HCT116 (cell line): ENCODE results near the gene ERG. TPM values are rescaled to one million over a fixed set of nuclear protein-coding genes. Genes with fewer than 3 reads are reported as not detected.

Experiments
- ATAC-seq: fragments of 200-7000 bp; cut with Tn5 transposase; 2 replicates; pipeline ENCODE4 v1.9.1; 2020; ENCODE audit warnings: mild to moderate bottlenecking, moderate library complexity
- BruUV-seq: library from RNA; stranded (reverse); fragments of 400-500 nt; replicated peaks from 2 replicates; lab custom pipeline; 2021; lab: Mats Ljungman, UMichigan
- CTCF ChIA-PET: fragments of 300-600 bp; sonication (Branson Sonifier 250); formaldehyde crosslinking; loops from one replicate; lab custom pipeline; 2021; ENCODE audit warnings: antibody characterized with exemption; lab: Charles Lee
- POLR2A ChIA-PET: fragments of 300-600, 350-600 bp; sonication (Branson Sonifier 250); formaldehyde crosslinking; loops from one replicate; lab custom pipeline; 2021; ENCODE audit warnings: antibody characterized with exemption; lab: Charles Lee
- RAD21 ChIA-PET, 2 experiments: fragments of 300-600 bp; sonication (Branson Sonifier 250); formaldehyde crosslinking; loops; one replicate each; lab custom pipeline; 2023; ENCODE audit warnings: low total read pairs in 2 of 2; ENCODE audit not compliant: uncharacterized antibody in 2 of 2, unreplicated experiment in 2 of 2, low non-redundant PET in 1 of 2; lab: Charles Lee
- DNase-seq: peaks from one replicate; pipeline ENCODE4 v3.0.0-alpha.2; 2010; ENCODE audit warnings: low read depth, low spot score
- H2AFZ ChIP-seq: fragments of 200-600 bp; shearing (Covaris generic), sonication (generic); 2 replicates; pipeline ENCODE4 v1.6.1; 2017; ENCODE audit warnings: low read depth, mixed run types, mixed read lengths, antibody characterized with exemption, low read length; ENCODE audit not compliant: poor library complexity, severe bottlenecking
- H3K27ac ChIP-seq: 2 replicates; pipeline ENCODE4 v1.5.1; 2012; ENCODE audit warnings: low read depth, low read length
- H3K27me3 ChIP-seq: fragments of 200-600 bp; sonication (generic); 2 replicates; pipeline ENCODE4 v1.6.1; 2016; ENCODE audit warnings: mixed run types, low read length, mixed read lengths; ENCODE audit not compliant: insufficient read depth
- H3K36me3 ChIP-seq, 2 experiments: fragments of 200-500 bp in 1 of 2; fragments of 200-600 bp in 1 of 2; sonication (Bioruptor generic) in 1 of 2; sonication (generic) in 1 of 2; 2 replicates each; pipeline versions ENCODE4 v1.5.1 to v1.6.1; 2014 to 2016; ENCODE audit warnings: low read length in 2 of 2, inconsistent platforms in 1 of 2, mixed read lengths in 1 of 2, mixed run types in 1 of 2; ENCODE audit not compliant: insufficient read depth in 2 of 2, control insufficient read depth in 1 of 2
- H3K4me1 ChIP-seq, 2 experiments: fragments of 200-600 bp in 1 of 2; sonication (generic) in 1 of 2; 2 replicates each; pipeline versions ENCODE4 v1.5.1 to v1.6.1; 2012 to 2017; ENCODE audit warnings: low read length in 2 of 2, inconsistent platforms in 1 of 2, mild to moderate bottlenecking in 1 of 2, mixed read lengths in 1 of 2, mixed run types in 1 of 2, moderate library complexity in 1 of 2; ENCODE audit not compliant: insufficient read depth in 2 of 2, control insufficient read depth in 1 of 2
- H3K4me2 ChIP-seq: fragments of 200-600 bp; sonication (generic); 2 replicates; pipeline ENCODE4 v1.6.1; 2017; ENCODE audit warnings: mixed run types, low read length, mixed read lengths
- H3K4me3 ChIP-seq, 2 experiments: fragments of 200-600 bp in 1 of 2; sonication (generic) in 1 of 2; replicated peaks in 1 of 2; 2 replicates each; pipeline ENCODE4 v1.5.1; 2011 to 2016; ENCODE audit warnings: low read length in 2 of 2, control low read depth in 1 of 2, low read depth in 1 of 2, mild to moderate bottlenecking in 1 of 2, mixed read lengths in 1 of 2, mixed run types in 1 of 2
- H3K79me2 ChIP-seq: fragments of 200-600 bp; sonication (generic); 2 replicates; pipeline ENCODE4 v1.6.1; 2017; ENCODE audit warnings: mild to moderate bottlenecking, mixed run types, low read length, moderate library complexity, mixed read lengths; ENCODE audit not compliant: insufficient read depth
- H3K9ac ChIP-seq: fragments of 200-600 bp; sonication (generic); 2 replicates; pipeline ENCODE4 v1.6.1; 2016; ENCODE audit warnings: low read length, mixed read lengths
- H3K9me2 ChIP-seq: fragments of 200-600 bp; sonication (generic), shearing (Covaris generic); 2 replicates; pipeline ENCODE4 v1.6.1; 2017; ENCODE audit warnings: mixed run types, mild to moderate bottlenecking, moderate library complexity; ENCODE audit not compliant: insufficient read depth
- H3K9me3 ChIP-seq, 2 experiments: fragments of 200-500 bp in 1 of 2; fragments of 200-600 bp in 1 of 2; sonication (Bioruptor generic) in 1 of 2; sonication (generic) in 1 of 2; 2 replicates each; pipeline ENCODE4 v1.6.1; 2014 to 2017; ENCODE audit warnings: low read length in 2 of 2, mixed read lengths in 2 of 2, inconsistent platforms in 1 of 2, low read depth in 1 of 2, mild to moderate bottlenecking in 1 of 2, mixed run types in 1 of 2, moderate library complexity in 1 of 2; ENCODE audit not compliant: control insufficient read depth in 1 of 2, insufficient read depth in 1 of 2
- H4K20me1 ChIP-seq: fragments of 200-600 bp; sonication (generic), shearing (Covaris generic); 2 replicates; pipeline ENCODE4 v1.6.1; 2017; ENCODE audit warnings: mixed run types, mild to moderate bottlenecking, moderate library complexity; ENCODE audit not compliant: insufficient read depth
- CBX3 ChIP-seq: IDR thresholded peaks from 2 replicates; pipeline ENCODE4 v1.6.1; 2012; ENCODE audit warnings: low read depth
- CTCF ChIP-seq, 3 experiments: fragments of 200-600 bp in 1 of 3; sonication (generic) in 1 of 3; IDR thresholded peaks in 2 of 3; conservative IDR thresholded peaks in 1 of 3; 2 replicates each; pipeline ENCODE4 v1.5.1; 2012 to 2017; ENCODE audit warnings: low read depth in 2 of 3, low read length in 2 of 3, antibody characterized with exemption in 1 of 3, borderline replicate concordance in 1 of 3, control low read depth in 1 of 3, mild to moderate bottlenecking in 1 of 3, mixed read lengths in 1 of 3, mixed run types in 1 of 3, moderate library complexity in 1 of 3; ENCODE audit not compliant: insufficient read depth in 1 of 3
- EGR1 ChIP-seq: IDR thresholded peaks from 2 replicates; pipeline ENCODE4 v1.6.1; 2012; ENCODE audit warnings: low read depth
- ELF1 ChIP-seq: IDR thresholded peaks from 2 replicates; pipeline ENCODE4 v1.6.1; 2012; ENCODE audit warnings: low read depth, borderline replicate concordance
- EZH2 ChIP-seq: fragments of 200-600 bp; sonication (generic); IDR thresholded peaks from 2 replicates; pipeline ENCODE4 v1.6.1; 2017; ENCODE audit warnings: antibody characterized with exemption, mixed run types
- EZH2phosphoT487 ChIP-seq: fragments of 200-600 bp; IDR thresholded peaks from 2 replicates; pipeline ENCODE4 v1.6.1; 2018; ENCODE audit warnings: antibody characterized with exemption, borderline replicate concordance
- FOSL1 ChIP-seq: IDR thresholded peaks from 2 replicates; pipeline ENCODE4 v1.6.1; 2012; ENCODE audit warnings: low read depth
- JUND ChIP-seq: IDR thresholded peaks from 2 replicates; pipeline ENCODE4 v1.6.1; 2012
- POLR2A ChIP-seq: IDR thresholded peaks from 2 replicates; pipeline ENCODE4 v1.7.0; 2011; ENCODE audit warnings: borderline replicate concordance; ENCODE audit not compliant: insufficient read depth, insufficient read length; ENCODE audit errors: extremely low read depth
- POLR2AphosphoS5 ChIP-seq: IDR thresholded peaks from 2 replicates; pipeline ENCODE4 v1.6.1; 2011; ENCODE audit warnings: mild to moderate bottlenecking, low read depth, low read length, moderate library complexity
- SP1 ChIP-seq: IDR thresholded peaks from 2 replicates; pipeline ENCODE4 v1.6.1; 2012; ENCODE audit warnings: low read depth
- SRF ChIP-seq: IDR thresholded peaks from 2 replicates; pipeline ENCODE4 v1.6.1; 2012; ENCODE audit warnings: low read depth
- TCF7L2 ChIP-seq: IDR thresholded peaks from 2 replicates; pipeline ENCODE4 v1.7.0; 2011; ENCODE audit warnings: borderline replicate concordance, inconsistent platforms; ENCODE audit not compliant: insufficient read depth, insufficient read length; ENCODE audit errors: extremely low read depth
- YY1 ChIP-seq: IDR thresholded peaks from 2 replicates; pipeline ENCODE4 v1.6.1; 2011; ENCODE audit warnings: low read length, low read depth, moderate library complexity, mild to moderate bottlenecking; ENCODE audit not compliant: insufficient replicate concordance; ENCODE audit errors: extremely low read depth
- ZFX ChIP-seq: fragments of 450-650 bp; IDR thresholded peaks from 2 replicates; pipeline ENCODE4 v1.6.1; 2017
- ZNF274 ChIP-seq: fragments of 200-500 bp; sonication (Bioruptor generic); IDR thresholded peaks from 2 replicates; pipeline ENCODE4 v1.6.1; 2014; ENCODE audit warnings: mild to moderate bottlenecking, low read depth, low read length, inconsistent platforms
- intact Hi-C: fragments of 100-400 bp; cut with micrococcal nuclease; formaldehyde crosslinking; loops from 2 replicates; pipeline ENCODE4 v1.10.0; 2022
- total RNA-seq: library from RNA; stranded (reverse); gene quantifications from one replicate; pipeline ENCODE4 v1.2.1, GENCODE V29; 2021; ENCODE audit not compliant: unreplicated experiment
- TF ChIP-seq, protein P1 (sequence below): IDR thresholded peaks from 2 replicates; pipeline ENCODE4 v1.6.1; 2012; ENCODE audit warnings: low read depth
- TF ChIP-seq, protein P2 (sequence below): IDR thresholded peaks from 2 replicates; pipeline ENCODE4 v1.6.1; 2012

The ERG gene
- total RNA-seq, 1 experiment from 2014 or later: 0.17 TPM

DNA sequence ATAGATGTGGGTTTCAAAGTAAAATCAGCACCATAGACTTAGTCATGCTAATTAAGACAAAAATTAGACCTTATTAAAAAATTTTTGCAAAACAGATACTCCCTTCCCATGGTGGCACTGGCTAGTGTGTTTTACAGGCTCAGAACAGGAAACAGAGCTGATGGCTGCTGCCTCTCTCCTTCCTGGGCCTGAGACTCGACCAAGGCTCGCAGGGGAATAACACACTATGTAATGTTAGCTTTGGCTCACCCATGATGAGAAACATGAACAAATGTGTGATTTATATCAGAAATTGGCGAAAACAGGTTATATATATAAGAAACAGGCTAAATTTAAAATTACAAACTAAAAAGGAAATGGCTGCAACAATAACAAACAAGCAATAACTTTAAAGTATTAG lies 50.7 kb downstream of the ERG start:
- Histone ChIP-seq H3K9me2 (no peaks in the 10 kb centered on the region), H3K9me3 (no peaks in the 10 kb centered on the region), H3K36me3 (no peaks in the 10 kb centered on the region), H2AFZ (no peak overlapping the region), H3K27me3 (peaks cover 25% of the 10 kb centered on the region), H3K4me3 (no peak overlapping the region), H3K4me2 (no peak overlapping the region), H3K79me2 (no peaks in the 10 kb centered on the region), H3K4me1 (no peaks in the 10 kb centered on the region), H4K20me1 (no peaks in the 10 kb centered on the region), H3K9ac (no peak overlapping the region), H3K27ac (no peak overlapping the region)
- no peak for ATAC-seq
- ChIA-PET POLR2A (no interaction called here), CTCF (no interaction called here), RAD21 (no interaction called here)
- TF ChIP-seq JUND (no peak), ZFX (no peak), POLR2AphosphoS5 (no peak), ZNF274 (no peak), FOSL1 (no peak), EZH2 (no peak), EZH2phosphoT487 (no peak), SRF (no peak), EGR1 (no peak), CBX3 (no peak), ELF1 (no peak), TCF7L2 (no peak), POLR2A (no peak), YY1 (no peak), CTCF (IDR thresholded peaks at IDR 0.05 in 2 of 3, conservative IDR thresholded peaks at IDR 0.05 in 1 of 3; ENCODE audit: borderline replicate concordance in 1 of 3, insufficient read depth in 1 of 3, low read depth in 2 of 3, low read length in 2 of 3) (no peak), SP1 (no peak)
- TF ChIP-seq, protein P1, sequence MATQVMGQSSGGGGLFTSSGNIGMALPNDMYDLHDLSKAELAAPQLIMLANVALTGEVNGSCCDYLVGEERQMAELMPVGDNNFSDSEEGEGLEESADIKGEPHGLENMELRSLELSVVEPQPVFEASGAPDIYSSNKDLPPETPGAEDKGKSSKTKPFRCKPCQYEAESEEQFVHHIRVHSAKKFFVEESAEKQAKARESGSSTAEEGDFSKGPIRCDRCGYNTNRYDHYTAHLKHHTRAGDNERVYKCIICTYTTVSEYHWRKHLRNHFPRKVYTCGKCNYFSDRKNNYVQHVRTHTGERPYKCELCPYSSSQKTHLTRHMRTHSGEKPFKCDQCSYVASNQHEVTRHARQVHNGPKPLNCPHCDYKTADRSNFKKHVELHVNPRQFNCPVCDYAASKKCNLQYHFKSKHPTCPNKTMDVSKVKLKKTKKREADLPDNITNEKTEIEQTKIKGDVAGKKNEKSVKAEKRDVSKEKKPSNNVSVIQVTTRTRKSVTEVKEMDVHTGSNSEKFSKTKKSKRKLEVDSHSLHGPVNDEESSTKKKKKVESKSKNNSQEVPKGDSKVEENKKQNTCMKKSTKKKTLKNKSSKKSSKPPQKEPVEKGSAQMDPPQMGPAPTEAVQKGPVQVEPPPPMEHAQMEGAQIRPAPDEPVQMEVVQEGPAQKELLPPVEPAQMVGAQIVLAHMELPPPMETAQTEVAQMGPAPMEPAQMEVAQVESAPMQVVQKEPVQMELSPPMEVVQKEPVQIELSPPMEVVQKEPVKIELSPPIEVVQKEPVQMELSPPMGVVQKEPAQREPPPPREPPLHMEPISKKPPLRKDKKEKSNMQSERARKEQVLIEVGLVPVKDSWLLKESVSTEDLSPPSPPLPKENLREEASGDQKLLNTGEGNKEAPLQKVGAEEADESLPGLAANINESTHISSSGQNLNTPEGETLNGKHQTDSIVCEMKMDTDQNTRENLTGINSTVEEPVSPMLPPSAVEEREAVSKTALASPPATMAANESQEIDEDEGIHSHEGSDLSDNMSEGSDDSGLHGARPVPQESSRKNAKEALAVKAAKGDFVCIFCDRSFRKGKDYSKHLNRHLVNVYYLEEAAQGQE: no peak
- TF ChIP-seq, protein P2, sequence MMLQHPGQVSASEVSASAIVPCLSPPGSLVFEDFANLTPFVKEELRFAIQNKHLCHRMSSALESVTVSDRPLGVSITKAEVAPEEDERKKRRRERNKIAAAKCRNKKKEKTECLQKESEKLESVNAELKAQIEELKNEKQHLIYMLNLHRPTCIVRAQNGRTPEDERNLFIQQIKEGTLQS: no peak
- intact Hi-C loops: no loop called here
- no peak for DNase-seq
- no TSS peak for BruUV-seq
